Measurements from ENCODE around the gene TPSAB1.

GRCh38 chr16:1264345-1265089 is 24.0 kb downstream of the TPSAB1 start:
- no peak for TF ChIP-seq POLR2A (IDR thresholded peaks at IDR 0.05)
- no peak for TF ChIP-seq POLR2AphosphoS5 (IDR thresholded peaks at IDR 0.05)
- no peak for TF ChIP-seq CTCF (IDR thresholded peaks at IDR 0.05)

All from prostate gland (tissue), 2 donors.